ENCODE results near the gene MYCT1.

GRCh38 chr6:152697634-152698033 is at the start of gene MYCT1:
- TF ChIP-seq, protein P1, sequence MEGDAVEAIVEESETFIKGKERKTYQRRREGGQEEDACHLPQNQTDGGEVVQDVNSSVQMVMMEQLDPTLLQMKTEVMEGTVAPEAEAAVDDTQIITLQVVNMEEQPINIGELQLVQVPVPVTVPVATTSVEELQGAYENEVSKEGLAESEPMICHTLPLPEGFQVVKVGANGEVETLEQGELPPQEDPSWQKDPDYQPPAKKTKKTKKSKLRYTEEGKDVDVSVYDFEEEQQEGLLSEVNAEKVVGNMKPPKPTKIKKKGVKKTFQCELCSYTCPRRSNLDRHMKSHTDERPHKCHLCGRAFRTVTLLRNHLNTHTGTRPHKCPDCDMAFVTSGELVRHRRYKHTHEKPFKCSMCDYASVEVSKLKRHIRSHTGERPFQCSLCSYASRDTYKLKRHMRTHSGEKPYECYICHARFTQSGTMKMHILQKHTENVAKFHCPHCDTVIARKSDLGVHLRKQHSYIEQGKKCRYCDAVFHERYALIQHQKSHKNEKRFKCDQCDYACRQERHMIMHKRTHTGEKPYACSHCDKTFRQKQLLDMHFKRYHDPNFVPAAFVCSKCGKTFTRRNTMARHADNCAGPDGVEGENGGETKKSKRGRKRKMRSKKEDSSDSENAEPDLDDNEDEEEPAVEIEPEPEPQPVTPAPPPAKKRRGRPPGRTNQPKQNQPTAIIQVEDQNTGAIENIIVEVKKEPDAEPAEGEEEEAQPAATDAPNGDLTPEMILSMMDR (IDR thresholded peaks at IDR 0.05): no peak
- no peak for TF ChIP-seq POLR2A (IDR thresholded peaks at IDR 0.05)

All from breast epithelium (tissue), 3 donors.